NCI-H748 treated with DMSO at 0.1 percent for 48 hours (cell line): ENCODE data around the gene ENGASE.

ENCODE experiments used
- DNase-seq: peaks from one replicate; lab custom pipeline; 2025; lab: John Stamatoyannopoulos, UW

Gene ENGASE

GRCh38 chr17:79094261-79094660, 19.6 kb downstream of the ENGASE start:
- no peak for DNase-seq

GRCh38 chr17:79095345-79096055, 20.9 kb downstream of the ENGASE start:
- no peak for DNase-seq

DNA sequence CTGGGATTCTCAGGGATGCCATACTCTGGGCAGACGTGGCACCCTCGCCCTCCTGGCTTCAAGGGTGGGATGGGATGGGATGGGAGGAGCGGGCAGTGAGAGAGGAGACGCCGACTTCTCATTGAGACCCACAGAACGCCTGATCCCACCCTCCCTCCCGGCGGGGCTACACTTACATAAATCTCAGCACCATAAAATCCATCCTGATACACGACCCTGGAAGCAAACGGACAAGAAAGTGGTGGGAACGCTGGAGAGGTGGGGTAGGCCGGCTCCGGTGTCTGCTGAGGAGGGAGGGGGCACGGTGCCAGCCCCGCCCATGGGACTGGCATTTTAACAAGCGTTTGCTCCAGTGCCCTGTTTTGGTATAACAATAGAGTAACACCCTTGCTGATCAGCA, 21.9 kb downstream of the ENGASE start:
- DNase-seq, result no peak

- DNase-seq, result no peak
These were observed 22.8 kb downstream of the ENGASE start for GRCh38 chr17:79097226-79098055.

- no peak for DNase-seq
These were observed 23.8 kb downstream of the ENGASE start for GRCh38 chr17:79098282-79098867.

DNA sequence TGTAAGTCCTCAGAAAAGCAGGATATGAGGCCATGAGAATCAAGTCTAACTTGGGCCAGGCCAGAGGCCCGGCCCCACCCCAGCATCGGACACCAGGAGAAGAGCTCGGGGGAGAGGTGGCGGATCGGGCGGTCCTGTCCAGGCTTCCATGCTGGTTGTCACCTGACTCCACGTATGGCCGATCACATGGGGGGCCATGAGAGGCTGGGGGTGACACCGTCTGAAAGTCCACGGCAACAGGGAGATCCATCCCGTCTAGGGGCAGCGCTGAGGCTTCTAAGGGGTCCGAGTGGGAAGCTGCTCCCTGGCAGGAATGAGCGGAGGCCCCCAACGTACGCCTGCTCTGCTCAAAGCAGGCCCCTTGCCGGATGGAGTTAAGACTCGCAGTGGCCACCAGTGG, 25.8 kb downstream of the ENGASE start:
- no peak for DNase-seq

GRCh38 chr17:79101111-79101673, 26.6 kb downstream of the ENGASE start:
- DNase-seq, result no peak

DNA sequence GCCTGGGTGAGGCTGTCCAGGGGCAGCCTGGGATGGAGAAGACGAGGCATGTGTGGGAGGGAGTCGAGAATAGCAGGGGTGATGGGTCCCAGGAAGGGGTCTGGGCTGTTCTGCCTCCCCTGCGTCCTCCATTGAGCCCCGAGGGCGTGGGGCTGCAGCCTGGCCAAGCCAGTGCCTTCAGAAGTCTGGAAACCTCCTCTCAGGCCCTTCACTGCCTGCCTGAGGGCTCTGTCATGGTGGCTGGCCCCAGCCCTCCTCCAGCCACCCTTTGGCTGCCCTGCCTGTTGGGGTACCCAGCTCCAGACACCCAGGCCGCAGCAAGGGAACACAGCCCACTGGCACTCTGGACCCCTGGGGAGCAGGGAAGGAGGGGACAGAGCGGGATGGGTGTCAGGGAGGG, 27.6 kb downstream of the ENGASE start:
- no peak for DNase-seq

DNA sequence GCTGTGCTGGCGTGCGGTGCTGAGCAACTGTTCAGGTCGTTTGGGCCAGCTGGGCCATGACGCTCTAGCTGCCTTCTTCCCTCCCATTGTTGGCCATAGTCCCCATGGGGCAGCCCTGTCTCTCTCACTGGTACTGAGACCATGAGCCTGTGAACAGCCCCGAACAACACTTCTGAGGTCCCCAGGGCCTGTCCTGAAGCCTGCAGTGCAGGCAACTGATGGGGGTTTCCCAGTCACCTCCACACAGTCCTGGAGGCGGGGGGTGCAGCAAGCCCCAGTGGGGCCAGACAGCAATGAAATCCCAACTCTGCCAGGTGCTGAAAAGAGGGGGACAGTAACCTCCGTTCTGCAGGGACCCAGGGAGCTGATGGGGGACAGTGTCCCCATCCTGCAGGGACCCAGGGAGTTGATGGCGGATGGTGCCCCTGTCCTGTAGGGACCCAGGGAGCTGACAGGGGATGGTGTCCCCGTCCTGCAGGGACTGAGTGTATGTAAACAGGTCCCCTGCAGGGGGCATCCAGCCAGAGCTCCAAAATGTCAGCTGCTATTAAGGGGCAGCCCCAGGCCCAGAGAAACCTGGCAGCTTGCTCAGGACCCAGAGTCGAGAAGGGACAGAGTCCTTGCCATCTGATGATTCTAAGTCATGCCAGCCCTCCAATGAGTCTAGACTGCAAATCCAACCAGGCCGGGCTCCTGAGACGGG, 30.4 kb downstream of the ENGASE start:
- DNase-seq, result no peak

- no peak for DNase-seq
These were observed 31.3 kb downstream of the ENGASE start for GRCh38 chr17:79105937-79106336.

- no peak for DNase-seq
These were observed 32.3 kb downstream of the ENGASE start for GRCh38 chr17:79106958-79107357.

GRCh38 chr17:79107499-79108231, 33.0 kb downstream of the ENGASE start:
- no peak for DNase-seq

- DNase-seq, result no peak
These were observed 33.7 kb downstream of the ENGASE start for GRCh38 chr17:79108232-79108850.

GRCh38 chr17:79108870-79109269, 34.2 kb downstream of the ENGASE start:
- no peak for DNase-seq

DNA sequence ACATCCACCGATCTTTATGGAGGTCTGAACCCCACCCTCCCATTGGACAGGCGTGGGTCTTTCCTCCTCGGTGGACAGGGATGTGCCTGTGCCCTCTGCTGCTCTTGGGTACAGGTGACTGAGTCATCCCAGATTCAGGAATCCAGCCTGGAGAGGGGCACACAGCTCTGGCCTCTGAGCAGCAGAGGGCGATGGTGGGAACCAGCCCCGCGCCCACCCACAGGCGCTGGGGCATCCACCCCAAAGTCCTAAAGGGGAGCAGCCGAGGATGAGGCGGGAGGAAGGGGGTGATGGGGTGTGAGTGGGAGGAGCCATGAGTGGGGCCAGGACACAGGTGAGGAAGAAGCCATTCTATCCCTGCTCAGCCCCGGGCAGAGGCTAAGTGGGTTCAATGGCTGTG, 35.0 kb downstream of the ENGASE start:
- no peak for DNase-seq

GRCh38 chr17:79111097-79111496, 36.5 kb downstream of the ENGASE start:
- DNase-seq, result no peak

GRCh38 chr17:79112471-79112870, 37.8 kb downstream of the ENGASE start:
- DNase-seq, result no peak

DNA sequence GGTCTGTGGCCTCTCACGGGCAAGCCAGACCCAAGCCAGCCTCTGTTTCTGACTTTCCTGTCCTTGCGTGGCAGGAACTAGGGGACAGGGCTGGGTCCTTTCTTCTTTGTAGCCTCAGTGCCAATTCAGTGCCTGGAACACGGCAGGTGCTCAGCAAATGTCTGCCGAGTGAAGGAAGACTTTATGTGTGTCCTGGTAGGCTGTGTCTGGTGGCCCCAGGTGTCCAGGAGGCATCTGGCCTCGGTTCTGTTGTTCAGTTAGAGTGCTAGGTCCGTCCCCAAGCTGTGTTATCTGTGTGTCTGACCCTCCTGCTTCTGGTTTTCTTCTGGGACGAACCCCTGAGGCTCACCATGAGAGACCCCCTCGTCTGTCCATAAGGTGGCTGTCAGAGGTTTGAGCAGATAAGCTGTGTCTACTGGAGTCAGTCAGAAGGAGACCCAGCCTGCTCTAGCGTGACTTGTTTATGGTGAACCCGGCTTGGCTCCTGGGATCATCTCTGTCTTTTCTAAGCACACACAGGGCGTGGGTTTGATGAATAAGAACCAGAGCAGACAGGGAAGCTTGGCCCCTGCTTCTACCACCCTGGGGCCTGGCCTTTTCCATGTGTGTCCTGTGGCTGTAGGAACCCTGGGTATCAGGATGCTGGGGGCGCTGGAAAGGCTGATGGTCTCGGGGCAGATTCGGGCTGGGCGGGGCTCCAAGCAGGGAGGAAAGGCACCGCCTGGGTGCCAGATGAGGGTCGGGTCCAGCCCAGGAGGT, 39.3 kb downstream of the ENGASE start:
- DNase-seq, result no peak

DNA sequence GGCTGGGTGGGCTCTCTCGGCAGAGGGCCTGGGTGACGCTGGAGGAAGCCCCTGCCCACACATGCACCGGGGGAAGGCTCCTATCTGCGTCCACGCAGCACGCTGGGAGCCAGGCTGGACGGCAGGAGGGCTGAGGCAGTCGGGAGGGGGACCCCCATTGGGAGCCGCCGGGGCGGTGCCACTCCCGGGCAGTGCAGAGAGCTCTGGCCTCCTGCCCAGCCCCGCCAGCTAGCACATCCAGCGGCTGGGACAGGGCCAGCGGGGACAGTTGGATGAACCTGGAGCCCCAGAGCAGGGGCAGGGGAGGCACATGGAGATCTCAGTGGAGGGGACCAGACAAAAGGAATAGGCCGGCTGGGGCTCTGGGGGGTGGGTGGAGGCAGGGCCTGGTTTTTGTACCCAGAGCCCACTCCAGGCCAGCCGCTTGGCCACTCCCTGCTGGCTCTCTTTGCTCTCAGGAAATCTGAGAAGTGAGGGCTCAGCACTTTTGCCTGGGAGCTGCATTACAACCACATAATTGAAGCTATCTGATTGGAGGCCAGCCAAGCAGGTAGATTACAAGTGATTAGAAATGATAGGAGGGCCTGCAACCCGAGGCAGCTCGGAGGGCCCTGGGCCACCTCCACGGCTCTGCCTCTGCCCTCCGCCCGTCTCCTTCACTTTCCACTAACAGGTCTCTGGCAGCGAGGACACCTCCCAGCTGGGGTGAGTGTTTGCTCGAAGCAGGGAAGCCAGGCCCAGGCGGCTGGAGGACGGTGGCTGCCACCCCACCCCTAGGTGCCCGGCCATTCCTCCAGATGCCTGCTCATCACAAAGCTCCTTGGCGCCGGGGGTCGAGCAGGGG, 40.1 kb downstream of the ENGASE start:
- DNase-seq, result peak; percentile 75
